GM19099 (cell line): ENCODE results near the gene MAML1.

Experiments used
- POLR2A ChIP-seq: IDR thresholded peaks from 3 replicates; pipeline ENCODE4 v1.6.1; 2011; ENCODE audit warnings: low read depth; ENCODE audit not compliant: insufficient read length; ENCODE audit errors: extremely low read depth

Gene MAML1

GRCh38 chr5:179762781-179763176 lies 30.2 kb downstream of the MAML1 start:
- no peak for TF ChIP-seq POLR2A

GRCh38 chr5:179763215-179763945 lies 30.8 kb downstream of the MAML1 start:
- TF ChIP-seq POLR2A: no peak

GRCh38 chr5:179764056-179764455 lies 31.4 kb downstream of the MAML1 start:
- TF ChIP-seq POLR2A: no peak

GRCh38 chr5:179765400-179765799 lies 32.8 kb downstream of the MAML1 start:
- TF ChIP-seq POLR2A: no peak

GRCh38 chr5:179766021-179766725 lies 33.6 kb downstream of the MAML1 start:
- TF ChIP-seq POLR2A: no peak

- no peak for TF ChIP-seq POLR2A
These were observed 34.3 kb downstream of the MAML1 start for GRCh38 chr5:179766726-179767455.

- TF ChIP-seq POLR2A: no peak
These were observed 35.0 kb downstream of the MAML1 start for GRCh38 chr5:179767496-179768100.

GRCh38 chr5:179768326-179769085 lies 35.9 kb downstream of the MAML1 start:
- TF ChIP-seq POLR2A: no peak

- TF ChIP-seq POLR2A: no peak
These were observed 36.6 kb downstream of the MAML1 start for GRCh38 chr5:179769271-179769670.

- TF ChIP-seq POLR2A: no peak
These were observed 37.2 kb downstream of the MAML1 start for GRCh38 chr5:179769796-179770195.

- TF ChIP-seq POLR2A: no peak
These were observed 38.8 kb downstream of the MAML1 start for GRCh38 chr5:179771311-179771895.

GRCh38 chr5:179772351-179772750 lies 39.7 kb downstream of the MAML1 start:
- no peak for TF ChIP-seq POLR2A

- TF ChIP-seq POLR2A: no peak
These were observed 41.0 kb downstream of the MAML1 start for GRCh38 chr5:179773686-179774040.

GRCh38 chr5:179774442-179774841 lies 41.8 kb downstream of the MAML1 start:
- no peak for TF ChIP-seq POLR2A
